GM19467 (cell line): ENCODE data around the gene PPP2R3B.
A peak's percentile ranks its signal among the peaks of the same experiment; 100 is the strongest.
"Not testable (repeated sequence)": the region's sequence is repeated elsewhere in the genome, so short reads cannot be mapped to it uniquely, and the experiment has no call there.

ENCODE experiments used
- ATAC-seq: cut with Tn5 transposase; IDR thresholded peaks from one replicate; pipeline ENCODE4 v1.9.1; 2021; ENCODE audit warnings: mild to moderate bottlenecking, moderate library complexity; ENCODE audit not compliant: unreplicated experiment

PPP2R3B gene

DNA sequence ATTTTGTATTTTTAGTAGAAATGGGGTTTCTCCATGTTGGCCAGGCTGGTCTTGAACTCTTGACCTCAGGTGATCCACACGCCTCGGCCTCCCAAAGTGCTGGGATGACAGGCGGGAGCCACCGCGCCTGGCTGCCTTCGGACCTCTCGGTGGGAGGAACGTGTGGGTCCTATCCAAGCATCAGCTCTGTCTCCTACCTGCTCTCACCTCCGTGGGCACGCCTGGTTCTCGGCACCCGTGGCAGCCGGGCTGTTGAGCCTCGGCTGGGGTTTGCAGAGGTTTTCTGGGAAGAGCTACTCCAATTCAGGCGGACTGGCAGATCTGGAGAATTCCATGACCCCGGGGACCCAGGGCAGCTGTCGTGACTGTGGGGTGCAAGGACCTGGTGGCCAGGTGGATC is 23.6 kb upstream of the PPP2R3B start:
- ATAC-seq, result no peak

DNA sequence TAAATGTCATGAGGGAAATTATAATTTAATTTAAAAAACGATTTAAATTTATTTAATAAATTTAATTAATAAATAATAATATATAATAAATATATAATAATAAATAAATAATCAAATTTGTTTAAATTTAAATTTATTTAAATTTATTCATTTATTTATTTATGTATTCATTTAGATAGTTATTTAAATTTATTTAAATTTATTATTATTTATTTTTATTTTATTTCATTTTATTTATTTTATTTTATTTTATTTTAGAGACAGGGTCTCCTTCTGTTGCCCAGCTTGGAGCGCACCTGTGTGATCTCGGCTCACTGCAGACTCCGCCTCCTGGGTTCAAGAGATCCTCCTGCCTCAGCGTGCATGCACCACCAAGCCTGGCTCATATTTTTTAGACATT is 18.4 kb upstream of the PPP2R3B start:
- no peak for ATAC-seq

DNA sequence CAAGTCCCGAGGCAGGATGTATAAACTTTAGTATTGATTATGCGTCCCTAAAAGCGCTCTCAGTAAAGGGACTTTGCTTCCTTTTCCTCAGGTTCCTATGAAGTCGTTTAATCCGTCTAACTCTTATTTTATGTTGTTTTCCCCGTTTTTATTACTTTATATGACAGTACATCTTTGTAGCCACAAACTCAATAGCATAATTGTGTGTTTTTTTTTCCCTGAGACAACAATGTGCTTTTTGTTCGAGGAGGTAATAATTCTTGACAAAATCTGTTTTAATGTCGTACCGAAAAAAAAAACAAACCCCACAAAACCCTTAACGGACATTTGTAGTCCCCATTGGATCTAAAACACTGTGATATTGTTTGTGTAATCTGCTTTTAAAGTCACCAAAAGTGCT is 17.9 kb upstream of the PPP2R3B start:
- ATAC-seq, result no peak

DNA sequence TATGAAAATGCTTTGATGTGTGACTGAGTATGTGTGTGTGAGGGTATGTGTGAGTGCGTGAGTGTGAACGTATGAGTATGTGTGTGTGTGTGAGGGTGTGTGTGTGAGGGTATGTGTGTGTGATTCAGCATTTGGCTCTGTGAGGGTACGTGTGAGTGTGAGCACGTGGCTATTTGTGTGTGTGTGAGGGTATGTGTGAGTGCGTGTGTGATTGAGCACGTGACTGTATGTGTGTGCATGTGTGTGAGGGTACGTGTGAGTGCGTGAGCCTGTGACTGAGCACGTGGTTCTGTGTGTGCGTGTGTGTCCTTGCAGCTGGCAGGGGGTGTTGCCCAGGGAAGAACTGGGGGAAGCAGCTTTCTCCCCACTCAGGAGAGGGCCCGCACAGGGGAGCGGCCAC is 16.1 kb upstream of the PPP2R3B start:
- ATAC-seq, result no peak

DNA sequence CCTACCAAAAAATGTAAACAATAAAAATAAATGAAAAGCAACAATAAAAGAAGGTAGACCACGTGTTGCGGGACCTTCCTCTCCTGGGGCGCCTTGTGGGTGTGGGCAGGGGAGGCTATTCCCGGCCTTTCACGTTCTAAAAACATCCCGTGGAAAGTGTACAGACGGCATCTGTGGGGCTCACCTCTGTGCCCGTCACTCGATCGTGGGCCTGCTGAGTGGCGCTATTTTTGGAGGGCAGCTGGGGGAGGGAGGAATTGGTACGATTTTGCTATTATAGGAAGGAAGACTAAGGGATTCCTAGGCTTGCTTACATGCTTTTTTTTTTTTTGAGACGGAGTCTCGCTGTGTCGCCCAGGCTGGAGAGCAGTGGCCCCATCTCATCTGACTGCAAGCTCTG is 13.6 kb upstream of the PPP2R3B start:
- ATAC-seq, result no peak

DNA sequence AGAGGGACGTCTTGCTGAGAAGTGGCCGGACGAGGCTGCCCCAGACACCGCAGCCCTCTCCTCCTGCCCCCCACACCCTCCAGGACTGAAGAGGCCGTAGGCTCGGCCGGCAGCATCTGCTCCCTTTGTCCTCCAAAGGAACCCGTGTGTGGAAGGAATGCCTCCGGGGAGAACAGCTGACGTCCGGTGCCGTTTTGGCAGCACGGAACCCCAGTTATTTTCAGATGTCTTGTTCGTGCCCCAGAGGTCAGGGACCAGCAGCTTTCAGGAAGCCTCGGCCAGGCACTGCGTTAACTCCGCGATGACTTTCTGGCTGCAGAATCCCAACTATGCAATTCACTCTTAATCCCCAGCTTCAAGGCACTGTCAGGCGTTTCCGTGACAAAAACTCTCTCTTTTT is 10.9 kb upstream of the PPP2R3B start:
- no peak for ATAC-seq

DNA sequence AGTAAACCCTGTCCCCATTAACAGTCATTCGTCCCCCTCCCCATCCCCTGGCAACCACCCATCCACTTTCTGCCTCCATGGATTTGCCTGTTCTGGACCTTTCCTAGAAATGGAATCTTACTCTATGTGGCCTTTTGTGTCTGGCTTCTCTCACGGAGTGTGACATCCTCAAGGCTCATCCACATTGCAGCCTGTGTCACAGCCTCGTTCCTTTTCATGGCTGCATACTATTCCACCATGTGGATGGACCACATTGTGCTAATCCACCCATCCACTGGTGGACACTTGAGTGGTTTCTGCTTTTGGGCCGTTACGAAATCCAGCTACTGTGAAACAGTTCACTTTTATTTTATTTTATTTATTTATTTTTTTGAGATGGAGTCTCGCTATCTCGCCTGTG is 8.1 kb upstream of the PPP2R3B start:
- ATAC-seq, result no peak

DNA sequence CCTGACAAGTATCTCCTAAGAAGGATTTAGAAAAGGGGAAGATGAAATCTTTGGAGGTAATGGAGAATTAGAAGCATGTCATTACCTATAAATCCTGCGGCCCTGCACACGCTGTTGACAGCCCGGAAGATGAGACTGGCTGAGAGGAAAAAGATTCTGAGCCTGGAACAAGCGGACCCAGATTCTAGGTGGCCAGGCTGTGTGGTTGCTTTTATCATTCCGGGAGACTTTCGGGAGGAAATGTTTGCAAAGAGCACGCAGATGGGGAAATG is 5.8 kb upstream of the PPP2R3B start:
- no peak for ATAC-seq

DNA sequence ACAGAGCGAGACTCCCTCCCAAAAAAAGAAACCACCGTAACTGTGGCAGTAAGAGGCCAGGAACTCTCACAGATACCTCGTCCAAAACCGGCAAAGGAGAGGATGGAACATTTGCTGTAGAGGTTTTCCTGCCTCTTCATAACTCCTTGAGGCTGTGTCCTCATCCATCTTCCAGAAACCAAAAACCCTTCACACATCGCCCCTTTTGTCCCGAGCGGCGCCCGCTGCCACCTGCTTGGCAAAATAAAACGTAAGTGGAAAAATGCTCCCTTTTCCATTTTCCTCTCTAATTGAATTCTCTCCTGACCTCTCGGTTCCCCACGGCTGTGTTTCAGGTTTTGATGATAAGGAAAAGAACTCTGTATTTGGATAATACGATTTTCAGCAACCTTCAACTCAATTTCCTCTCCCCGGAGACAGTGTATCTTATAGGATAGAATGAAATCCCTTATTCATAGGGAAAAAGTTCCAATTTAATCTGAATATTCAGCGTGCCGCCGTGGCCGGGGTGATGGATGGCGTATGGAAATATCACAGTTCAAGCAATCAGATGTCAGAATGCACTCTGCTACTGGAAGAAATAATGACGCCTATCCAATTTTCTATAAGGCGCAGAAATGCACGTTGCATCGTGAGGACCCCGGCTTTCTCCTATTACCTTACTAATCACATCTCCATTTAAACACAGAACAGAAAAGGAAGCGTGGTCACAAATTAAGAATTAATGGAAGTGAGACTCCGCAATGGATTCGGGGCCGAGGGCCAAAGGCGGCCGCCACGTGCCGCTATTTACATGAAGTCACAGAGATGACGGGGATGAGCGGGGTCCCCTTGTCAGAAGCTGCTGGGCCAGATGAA is 5.2 kb upstream of the PPP2R3B start:
- no peak for ATAC-seq

DNA sequence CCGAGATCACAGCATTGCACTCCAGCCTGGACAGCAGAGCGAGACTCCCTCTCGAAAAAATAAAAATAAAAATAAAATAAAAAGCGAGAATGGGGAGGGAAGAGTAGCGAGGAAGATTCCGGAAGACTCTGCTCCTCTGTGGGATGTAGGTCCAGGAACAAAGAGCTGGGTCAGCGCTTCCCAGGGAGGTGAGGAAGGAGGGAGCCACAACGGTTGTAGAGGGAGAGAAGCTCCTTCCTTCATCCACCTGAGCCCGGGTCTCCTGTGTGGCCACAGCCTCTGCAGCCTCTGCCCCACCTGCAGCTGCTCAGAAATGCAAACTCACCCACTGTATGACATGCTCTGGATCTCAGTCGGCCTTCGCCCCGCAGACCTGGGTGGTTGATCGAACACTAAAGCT is 3.8 kb upstream of the PPP2R3B start:
- ATAC-seq, result no peak

DNA sequence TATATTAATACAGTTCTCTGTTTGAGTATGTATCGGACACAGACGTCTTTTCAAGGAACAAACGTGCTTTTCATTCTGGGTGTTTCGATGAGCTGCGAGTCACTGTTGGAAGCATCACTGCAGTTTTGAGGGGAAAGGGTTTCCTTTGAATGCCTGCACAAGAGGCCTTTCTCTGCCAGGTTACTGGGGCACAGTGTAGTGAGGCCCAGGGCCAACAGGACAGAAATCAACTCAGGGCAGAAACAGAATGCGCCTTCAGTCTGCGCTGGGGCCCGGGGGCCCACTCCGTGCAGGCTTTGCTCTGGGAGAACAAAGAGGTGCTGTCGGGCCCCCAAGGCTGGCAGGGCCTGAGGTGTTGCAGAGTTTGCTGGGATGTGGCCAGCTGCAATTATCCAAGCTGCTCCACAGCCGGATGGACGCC is 2.3 kb upstream of the PPP2R3B start:
- ATAC-seq, result no peak

DNA sequence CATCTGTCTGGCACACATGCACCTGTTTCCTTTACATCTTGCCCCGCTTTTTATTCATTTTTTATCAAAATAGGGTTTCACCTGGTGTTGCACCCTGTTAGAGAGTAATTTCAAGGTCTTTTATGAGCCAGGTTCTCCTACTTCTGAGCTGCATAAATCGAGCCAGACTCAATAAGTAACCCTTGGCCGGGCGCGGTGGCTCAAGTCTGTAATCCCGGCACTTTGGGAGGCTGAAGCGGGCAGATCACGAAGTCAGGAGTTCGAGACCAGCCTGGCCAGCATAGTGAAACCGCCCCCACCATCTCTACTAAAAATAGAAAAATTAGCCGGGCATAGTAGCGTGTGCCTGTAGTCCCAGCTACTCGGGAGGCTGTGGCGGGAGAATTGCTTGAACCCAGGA is 1.0 kb upstream of the PPP2R3B start:
- ATAC-seq, result no peak

DNA sequence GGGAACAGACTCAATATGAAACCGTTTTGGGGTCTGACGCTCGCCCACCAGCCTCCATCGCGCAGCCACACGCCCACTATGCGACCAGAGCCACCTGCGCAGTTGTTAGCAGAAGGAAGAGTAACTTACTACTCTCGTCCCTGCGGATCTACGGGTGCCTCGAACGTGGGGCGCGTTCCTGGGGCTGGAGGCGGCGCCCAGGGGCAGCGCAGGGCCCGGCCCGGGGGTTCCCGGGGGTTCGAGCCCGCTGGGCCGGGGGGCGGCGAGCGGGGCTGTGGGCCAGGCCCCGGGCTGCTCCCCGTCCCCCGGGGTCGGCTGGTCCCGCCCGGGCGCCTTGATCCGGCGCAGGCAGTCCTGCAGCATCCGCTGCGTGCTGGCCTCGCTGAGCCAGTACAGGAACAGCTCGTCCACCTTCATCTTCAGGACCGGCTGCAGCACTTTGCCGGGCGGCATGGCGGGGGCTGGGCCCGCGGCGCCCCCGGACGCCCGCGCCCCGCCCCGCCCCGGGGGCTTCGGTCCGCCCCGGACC is 404 bp downstream of the PPP2R3B start:
- peak; percentile 27 for ATAC-seq

DNA sequence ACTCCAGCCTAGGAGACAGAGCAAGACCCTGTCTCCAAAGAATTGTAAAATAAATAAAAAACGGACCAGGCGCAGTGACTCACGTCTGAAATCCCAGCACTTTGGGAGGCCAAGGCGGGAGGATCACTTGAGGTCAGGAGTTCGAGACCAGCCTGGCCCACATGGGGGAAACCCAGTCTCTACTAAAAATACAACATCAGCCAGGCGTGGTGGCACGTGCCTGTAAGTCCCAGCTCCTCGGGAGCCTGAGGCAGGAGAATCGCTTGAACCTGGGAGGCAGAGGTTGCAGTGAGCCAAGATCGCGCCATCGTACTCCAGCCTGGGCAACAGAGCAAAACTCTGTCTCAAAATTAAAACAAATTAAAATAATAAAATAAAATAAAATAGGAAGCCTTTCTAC is 971 bp downstream of the PPP2R3B start:
- not testable (repeated sequence) for ATAC-seq

DNA sequence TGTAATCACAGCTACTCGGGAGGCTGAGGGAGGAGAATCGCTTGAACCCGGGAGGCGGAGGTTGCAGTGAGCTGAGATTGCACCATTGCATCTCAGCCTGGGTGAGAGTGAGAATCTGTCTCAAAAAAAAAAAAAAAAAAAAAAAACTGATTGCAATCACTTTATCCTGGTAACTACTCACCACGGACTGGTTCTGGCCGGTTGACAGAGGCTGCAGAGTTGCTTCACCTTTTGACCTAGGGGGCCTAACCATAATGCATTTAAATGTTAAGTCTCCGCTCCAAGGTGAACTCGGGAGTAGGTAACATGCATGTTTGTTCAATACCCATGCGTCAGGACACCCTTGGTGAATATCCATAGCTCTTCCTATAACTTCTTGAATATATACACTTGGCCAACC is 1.8 kb downstream of the PPP2R3B start:
- ATAC-seq, result no peak

DNA sequence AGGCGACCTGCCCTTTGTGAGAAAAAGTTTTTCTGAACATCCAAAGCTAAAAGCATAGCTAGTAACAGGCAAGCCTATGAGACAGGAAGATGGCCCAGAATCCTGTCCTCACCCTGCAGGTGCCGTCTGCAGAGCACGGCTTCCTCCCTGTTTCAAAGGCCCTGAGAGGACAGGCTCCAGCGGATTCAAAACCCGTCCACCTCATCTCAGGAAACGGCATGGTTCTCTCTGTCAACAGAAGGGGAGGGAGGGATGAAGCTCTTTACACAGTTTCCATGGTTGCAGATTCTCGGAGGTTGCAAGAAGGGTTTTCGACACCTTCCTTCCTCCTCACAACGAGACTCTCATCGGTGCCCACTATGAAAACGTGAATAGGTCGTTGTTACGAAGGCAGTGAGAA is 8.3 kb downstream of the PPP2R3B start:
- ATAC-seq, result no peak

DNA sequence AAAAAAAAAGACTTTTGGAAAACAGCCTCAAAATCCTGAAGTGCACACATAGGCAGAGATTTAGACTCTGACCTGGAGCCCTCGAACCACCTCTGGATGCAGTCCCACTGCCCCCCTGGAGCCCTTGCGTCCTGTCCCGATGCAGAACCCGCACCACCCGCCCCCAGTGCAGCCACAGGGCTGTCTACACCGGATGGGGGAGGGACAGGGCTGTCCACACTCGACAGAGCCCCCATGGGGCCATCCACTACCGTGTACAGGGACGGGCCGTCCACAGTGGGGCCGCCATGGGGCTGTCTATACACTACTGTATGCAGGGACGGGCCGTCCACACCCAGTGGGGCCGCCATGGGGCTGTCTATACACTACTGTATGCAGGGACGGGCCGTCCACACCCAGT is 10.5 kb downstream of the PPP2R3B start:
- ATAC-seq, result not testable (repeated sequence)

DNA sequence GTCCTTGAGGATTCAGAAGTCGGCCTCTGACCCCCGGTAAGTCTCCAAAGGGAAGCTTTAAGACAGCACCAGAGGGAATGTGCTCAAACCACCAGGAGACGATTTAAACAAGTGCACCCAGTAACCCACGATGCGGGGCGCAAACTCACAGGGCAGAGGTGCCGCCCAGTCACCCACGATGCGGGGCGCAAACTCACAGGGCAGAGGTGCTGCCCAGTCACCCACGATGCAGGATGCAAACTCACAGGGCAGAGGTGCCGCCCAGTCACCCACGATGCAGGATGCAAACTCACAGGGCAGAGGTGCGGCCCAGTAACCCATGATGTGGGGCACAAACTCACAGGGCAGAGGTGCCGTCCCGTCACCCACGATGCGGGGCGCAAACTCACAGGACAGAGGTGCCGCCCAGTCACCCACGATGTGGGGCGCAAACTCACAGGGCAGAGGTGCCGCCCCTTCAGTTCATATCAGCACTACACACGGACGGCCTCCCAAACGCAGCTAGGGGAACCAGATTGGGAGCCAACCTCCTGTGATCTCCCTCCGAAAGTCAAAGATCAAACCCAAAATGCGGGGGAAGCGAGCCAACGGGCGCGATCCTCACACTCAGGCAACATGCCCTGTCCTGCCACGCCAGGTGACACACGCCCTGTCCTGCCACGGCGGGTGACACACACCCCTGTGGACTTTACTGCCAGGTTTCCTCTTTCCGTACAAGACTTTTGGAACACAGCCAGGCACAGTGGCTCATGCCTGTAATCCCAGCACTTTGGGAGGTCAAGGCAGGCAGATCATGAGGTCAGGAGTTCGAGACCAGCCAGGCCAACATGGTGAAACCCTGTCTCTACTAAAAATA is 11.3 kb downstream of the PPP2R3B start:
- no peak for ATAC-seq

DNA sequence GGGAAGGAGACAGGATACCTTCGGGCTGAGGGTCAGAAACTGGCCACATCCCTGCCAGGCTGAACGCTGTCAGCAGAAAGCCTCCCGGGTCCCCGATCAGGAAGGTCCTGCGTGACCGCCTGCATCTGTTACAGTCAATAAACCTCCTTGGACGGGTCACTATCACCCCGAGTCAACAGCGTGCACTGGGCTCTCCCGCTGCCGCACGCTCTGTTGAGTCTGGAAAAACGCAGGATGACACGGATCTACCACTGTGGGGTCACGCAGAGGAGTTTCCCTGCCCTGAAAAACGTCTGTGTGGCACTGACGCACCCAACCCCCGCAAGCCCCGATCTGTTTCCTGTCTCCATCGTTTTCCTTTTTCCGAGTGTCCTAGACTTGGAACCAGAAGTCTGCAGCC is 12.1 kb downstream of the PPP2R3B start:
- ATAC-seq, result no peak

DNA sequence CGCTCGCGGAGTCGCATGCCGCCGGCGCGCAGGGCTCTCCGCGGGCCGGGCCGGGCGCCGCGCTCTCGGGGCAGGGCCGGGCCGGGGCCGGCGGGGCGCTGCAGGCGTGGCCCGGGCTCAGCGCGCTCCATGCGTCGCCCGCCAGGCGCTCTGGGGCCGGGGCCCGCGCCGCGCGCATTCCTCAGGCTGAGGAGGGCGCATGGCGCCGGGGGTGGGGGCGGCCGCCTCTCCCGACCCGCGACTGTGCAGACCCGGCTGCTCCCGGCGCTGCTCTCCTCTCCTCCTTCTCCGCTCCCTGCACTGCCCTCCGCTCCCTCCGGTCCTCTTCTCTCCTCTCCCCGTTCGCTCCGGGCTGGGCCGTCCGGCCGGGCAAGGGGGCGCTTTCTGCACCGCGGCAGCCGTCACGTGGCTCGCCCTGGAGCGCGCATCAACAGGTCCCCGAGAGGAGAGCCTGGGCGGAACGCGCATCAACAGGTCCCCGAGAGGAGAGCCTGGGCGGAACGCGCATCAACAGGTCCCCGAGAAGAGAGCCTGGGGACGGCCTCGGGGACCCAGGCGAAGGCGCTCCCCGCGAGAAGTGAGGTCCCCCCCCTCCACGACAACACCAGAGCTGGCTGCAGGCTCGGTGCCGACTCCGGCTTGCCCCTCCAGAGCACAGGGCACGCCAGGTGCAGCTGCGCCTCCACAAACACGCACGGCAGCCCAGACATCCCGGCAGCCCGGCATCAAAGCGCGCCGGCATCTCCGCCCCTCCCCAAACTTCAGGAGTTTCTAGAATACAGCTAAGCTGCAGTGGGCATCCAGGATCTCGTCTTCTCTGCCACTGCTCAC is 12.9 kb downstream of the PPP2R3B start:
- ATAC-seq, result no peak
